Fibroblast of lung (primary cell): ENCODE data around the gene LIPG.

ENCODE experiments used
- CTCF ChIP-seq, 2 donors: IDR thresholded peaks in 1 of 2; conservative IDR thresholded peaks in 1 of 2; 1 replicate in 1 of 2; 2 replicates in 1 of 2; pipeline ENCODE4 v1.5.1; 2011 to 2012; ENCODE audit warnings: low read length in 2 of 2, control low read depth in 1 of 2, inconsistent platforms in 1 of 2, low read depth in 1 of 2, mild to moderate bottlenecking in 1 of 2
- EZH2 ChIP-seq: IDR thresholded peaks from 2 replicates; pipeline ENCODE4 v1.5.1; 2012; ENCODE audit warnings: low read length, control low read depth, mild to moderate bottlenecking; ENCODE audit errors: missing control alignments

DNA sequence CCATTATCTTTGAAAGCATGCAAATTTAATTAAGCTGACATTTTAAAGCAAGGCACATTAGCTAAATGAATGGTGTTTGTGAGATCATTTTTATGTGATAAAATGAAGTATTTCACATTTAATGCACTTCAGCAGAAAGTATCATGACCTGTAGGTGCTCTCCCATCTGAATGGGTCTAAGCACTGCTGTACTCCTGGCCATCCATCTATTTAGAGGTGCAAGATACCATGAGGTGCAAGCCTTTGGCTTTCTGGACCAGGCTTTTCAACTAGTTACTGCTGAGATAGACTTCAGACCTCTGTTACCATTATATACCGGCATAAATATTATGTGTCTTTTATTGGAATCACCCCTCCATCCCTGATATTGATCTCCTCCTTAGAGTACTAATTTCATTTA lies 15.6 kb upstream of the LIPG start:
- TF ChIP-seq CTCF (conservative IDR thresholded peaks at IDR 0.05 in 1 of 2, IDR thresholded peaks at IDR 0.05 in 1 of 2; ENCODE audit: low read depth in 1 of 2, low read length in 2 of 2) (no peak), EZH2 (no peak)
